Vagina (tissue), 2 donors: ENCODE results near the gene ADAMTS17. TPM values are rescaled to one million over a fixed set of nuclear protein-coding genes. Genes with fewer than 3 reads are reported as not detected.

ENCODE experiments used
- DNase-seq, 2 donors: peaks; one replicate each; pipeline ENCODE4 v3.0.0-alpha.2; 2017; ENCODE audit errors: extremely low spot score in 2 of 2
- H3K27ac ChIP-seq: fragments of 200-600 bp; sonication (generic); one replicate; pipeline ENCODE4 v1.5.1; 2019
- H3K27me3 ChIP-seq: fragments of 200-600 bp; sonication (generic); one replicate; pipeline ENCODE4 v1.5.1; 2019
- H3K36me3 ChIP-seq, 2 donors: fragments of 200-600 bp; sonication (generic); one replicate each; pipeline ENCODE4 v1.5.1; 2017 to 2019
- H3K4me1 ChIP-seq: fragments of 200-600 bp; sonication (generic); one replicate; pipeline ENCODE4 v1.5.1; 2019
- H3K4me3 ChIP-seq, 2 donors: fragments of 200-600 bp; sonication (generic); 1 replicate in 1 of 2; 2 replicates in 1 of 2; pipeline ENCODE4 v1.5.1; 2016 to 2019
- H3K9me3 ChIP-seq: fragments of 200-600 bp; sonication (generic); one replicate; pipeline ENCODE4 v1.5.1; 2019
- POLR2A ChIP-seq, 2 donors: fragments of 450-650 bp; IDR thresholded peaks; one replicate each; pipeline ENCODE4 v1.6.1; 2017; ENCODE audit warnings: antibody characterized with exemption in 2 of 2, mild to moderate bottlenecking in 2 of 2, moderate library complexity in 2 of 2
- POLR2AphosphoS5 ChIP-seq, 2 donors: sonication (generic); formaldehyde crosslinking; IDR thresholded peaks; one replicate each; pipeline ENCODE4 v1.9.0; 2017; ENCODE audit warnings: antibody characterized with exemption in 2 of 2, mild to moderate bottlenecking in 2 of 2, low read depth in 1 of 2; ENCODE audit not compliant: insufficient read depth in 1 of 2
- intact Hi-C: fragments of 100-400 bp; cut with DNase I; formaldehyde crosslinking; loops from one replicate; pipeline ENCODE4 v1.15.1; 2023
- total RNA-seq: library from RNA; depleted of rRNA; stranded (reverse); fragments of >200 nt; gene quantifications from one replicate; pipeline ENCODE4 v1.2.3, GENCODE V29; 2016
- TF ChIP-seq, protein P1 (sequence below), 3 experiments: fragments of 450-650 bp in 2 of 3; fragments of 200-600 bp in 1 of 3; sonication (generic) in 1 of 3; IDR thresholded peaks; one replicate each; pipeline ENCODE4 v1.5.1; 2017 to 2019; ENCODE audit warnings: antibody characterized with exemption in 3 of 3, mild to moderate bottlenecking in 2 of 3, moderate library complexity in 2 of 3

ADAMTS17 gene, protein sequence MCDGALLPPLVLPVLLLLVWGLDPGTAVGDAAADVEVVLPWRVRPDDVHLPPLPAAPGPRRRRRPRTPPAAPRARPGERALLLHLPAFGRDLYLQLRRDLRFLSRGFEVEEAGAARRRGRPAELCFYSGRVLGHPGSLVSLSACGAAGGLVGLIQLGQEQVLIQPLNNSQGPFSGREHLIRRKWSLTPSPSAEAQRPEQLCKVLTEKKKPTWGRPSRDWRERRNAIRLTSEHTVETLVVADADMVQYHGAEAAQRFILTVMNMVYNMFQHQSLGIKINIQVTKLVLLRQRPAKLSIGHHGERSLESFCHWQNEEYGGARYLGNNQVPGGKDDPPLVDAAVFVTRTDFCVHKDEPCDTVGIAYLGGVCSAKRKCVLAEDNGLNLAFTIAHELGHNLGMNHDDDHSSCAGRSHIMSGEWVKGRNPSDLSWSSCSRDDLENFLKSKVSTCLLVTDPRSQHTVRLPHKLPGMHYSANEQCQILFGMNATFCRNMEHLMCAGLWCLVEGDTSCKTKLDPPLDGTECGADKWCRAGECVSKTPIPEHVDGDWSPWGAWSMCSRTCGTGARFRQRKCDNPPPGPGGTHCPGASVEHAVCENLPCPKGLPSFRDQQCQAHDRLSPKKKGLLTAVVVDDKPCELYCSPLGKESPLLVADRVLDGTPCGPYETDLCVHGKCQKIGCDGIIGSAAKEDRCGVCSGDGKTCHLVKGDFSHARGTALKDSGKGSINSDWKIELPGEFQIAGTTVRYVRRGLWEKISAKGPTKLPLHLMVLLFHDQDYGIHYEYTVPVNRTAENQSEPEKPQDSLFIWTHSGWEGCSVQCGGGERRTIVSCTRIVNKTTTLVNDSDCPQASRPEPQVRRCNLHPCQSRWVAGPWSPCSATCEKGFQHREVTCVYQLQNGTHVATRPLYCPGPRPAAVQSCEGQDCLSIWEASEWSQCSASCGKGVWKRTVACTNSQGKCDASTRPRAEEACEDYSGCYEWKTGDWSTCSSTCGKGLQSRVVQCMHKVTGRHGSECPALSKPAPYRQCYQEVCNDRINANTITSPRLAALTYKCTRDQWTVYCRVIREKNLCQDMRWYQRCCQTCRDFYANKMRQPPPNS
- total RNA-seq: 16.0 TPM

DNA sequence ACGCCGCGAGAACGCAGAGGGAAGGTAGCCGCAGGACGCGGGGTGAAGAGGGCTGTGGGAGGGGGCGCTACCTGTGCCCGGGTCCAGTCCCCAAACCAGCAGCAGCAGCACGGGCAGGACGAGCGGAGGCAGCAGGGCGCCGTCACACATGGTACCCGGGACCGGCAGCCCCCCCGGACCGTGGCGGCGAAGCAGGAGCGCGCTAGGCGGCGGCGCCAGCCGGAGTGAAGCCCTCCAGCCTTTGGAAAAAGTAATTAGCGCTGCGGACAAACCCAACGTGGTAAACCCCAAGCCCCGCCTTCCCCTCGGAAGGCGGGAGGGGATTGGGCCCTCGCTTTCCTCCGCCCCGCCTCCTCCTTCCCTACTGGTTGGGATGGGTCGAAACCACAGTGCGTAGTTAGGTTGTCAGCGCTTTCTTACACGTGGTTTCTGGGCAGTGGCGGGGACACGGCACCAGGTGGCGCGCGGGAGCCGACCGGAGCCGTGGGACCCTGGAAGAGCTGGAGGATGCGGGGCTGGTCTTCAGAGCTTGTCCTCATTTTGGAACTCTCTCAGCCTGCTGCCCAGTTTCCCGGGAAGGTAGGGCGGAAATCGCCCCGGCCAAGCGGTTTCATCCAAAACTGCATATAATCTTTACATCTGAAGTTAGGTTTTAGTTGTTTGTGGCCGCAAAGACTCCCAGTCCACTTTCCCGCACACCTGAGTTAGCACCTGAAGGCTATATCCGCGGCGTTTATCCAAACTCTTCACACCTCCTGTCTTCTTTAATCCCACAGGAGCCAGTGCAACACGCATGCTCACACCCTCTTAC lies at the start of gene ADAMTS17:
Gene ADAMTS17, minus strand, starts transcription at position 226 of the 811 bp plus-strand sequence. Its CDS starts 76 bp downstream, at position 150.
- DNase-seq: peak; percentile 97 to 98
- peak within 1 kb of the TSS; percentile 60 to 88 for H3K4me3 ChIP-seq
- no peaks in the 10 kb centered on the region for H3K36me3 ChIP-seq
- H3K4me1 ChIP-seq: peaks cover 10% of the 10 kb centered on the region
- intact Hi-C loops: no loop called here
- H3K27ac ChIP-seq: peak within 1 kb of the TSS; percentile 36
- TF ChIP-seq, protein P1, sequence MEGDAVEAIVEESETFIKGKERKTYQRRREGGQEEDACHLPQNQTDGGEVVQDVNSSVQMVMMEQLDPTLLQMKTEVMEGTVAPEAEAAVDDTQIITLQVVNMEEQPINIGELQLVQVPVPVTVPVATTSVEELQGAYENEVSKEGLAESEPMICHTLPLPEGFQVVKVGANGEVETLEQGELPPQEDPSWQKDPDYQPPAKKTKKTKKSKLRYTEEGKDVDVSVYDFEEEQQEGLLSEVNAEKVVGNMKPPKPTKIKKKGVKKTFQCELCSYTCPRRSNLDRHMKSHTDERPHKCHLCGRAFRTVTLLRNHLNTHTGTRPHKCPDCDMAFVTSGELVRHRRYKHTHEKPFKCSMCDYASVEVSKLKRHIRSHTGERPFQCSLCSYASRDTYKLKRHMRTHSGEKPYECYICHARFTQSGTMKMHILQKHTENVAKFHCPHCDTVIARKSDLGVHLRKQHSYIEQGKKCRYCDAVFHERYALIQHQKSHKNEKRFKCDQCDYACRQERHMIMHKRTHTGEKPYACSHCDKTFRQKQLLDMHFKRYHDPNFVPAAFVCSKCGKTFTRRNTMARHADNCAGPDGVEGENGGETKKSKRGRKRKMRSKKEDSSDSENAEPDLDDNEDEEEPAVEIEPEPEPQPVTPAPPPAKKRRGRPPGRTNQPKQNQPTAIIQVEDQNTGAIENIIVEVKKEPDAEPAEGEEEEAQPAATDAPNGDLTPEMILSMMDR (IDR thresholded peaks at IDR 0.05): peak; percentile 91 to 98 (median 94)
- TF ChIP-seq POLR2A (IDR thresholded peaks at IDR 0.05) (peak; percentile 62 to 84), POLR2AphosphoS5 (IDR thresholded peaks at IDR 0.05; ENCODE audit: insufficient read depth in 1 of 2, low read depth in 1 of 2) (peak; percentile 90 to 91)
- H3K9me3 ChIP-seq: no peaks in the 10 kb centered on the region
- no peaks in the 10 kb centered on the region for H3K27me3 ChIP-seq

DNA sequence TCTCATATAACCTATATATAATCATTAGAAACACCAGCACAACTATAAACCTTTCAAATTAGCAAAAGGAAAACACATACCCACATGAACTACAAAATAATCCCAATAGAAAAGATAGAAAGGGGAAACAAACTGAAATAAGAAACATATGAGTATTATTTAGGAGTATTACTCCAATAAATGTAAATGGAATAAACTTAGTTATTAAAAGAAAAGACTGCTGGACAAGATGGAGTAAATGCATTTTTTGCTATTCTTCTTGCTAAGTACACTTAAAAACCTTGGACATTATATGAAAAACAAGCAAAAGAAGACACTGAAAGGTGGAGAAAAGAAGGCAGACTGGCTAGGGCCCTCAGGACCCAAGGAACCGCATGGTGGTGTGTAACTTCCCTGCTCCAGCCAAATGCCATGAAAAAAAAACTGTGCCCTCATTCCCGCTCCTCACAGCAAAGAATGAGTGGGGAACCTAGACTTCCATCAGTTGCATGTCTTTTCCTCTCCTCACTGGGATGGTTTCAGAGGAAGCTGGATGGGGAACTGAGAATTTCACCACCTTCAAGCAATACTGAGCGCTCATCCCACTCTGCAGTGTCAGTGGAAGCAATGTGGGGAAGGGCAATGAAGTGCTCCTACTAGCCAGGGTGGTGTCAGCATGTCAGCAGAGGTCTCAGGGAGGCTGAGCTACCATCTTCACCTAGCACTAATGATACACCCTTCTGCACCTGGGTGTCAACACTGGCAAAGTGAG lies 43.7 kb upstream of the ADAMTS17 start:
- no peak for DNase-seq
- H3K27ac ChIP-seq: no peak overlapping the region
- no peak overlapping the region for H3K4me3 ChIP-seq
- no peak for TF ChIP-seq POLR2AphosphoS5 (IDR thresholded peaks at IDR 0.05; ENCODE audit: insufficient read depth in 1 of 2, low read depth in 1 of 2)
- TF ChIP-seq, protein P1 (IDR thresholded peaks at IDR 0.05): no peak
- no peak for TF ChIP-seq POLR2A (IDR thresholded peaks at IDR 0.05)
- H3K27me3 ChIP-seq: no peaks in the 10 kb centered on the region
- H3K4me1 ChIP-seq: no peaks in the 10 kb centered on the region
- intact Hi-C loops: no loop called here
- peaks cover 25% of the 10 kb centered on the region for H3K9me3 ChIP-seq
- no peaks in the 10 kb centered on the region for H3K36me3 ChIP-seq

DNA sequence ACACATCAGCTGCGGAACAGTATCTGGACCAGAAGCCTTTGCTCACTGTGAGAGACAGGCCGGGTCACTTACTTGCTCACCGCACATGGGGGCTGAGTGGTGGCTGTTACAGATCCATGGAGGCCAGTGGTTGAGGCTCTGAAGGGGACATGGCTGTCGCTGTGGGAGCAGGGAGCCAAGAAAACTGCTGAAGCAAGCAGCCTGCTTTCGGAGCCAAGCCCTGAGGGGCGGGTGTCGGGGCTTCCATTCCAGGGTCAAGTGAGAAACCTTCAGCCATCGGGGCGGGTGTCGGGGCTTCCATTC lies 42.3 kb upstream of the ADAMTS17 start:
- intact Hi-C loops: no loop called here
- no peak for DNase-seq
- TF ChIP-seq POLR2A (IDR thresholded peaks at IDR 0.05) (no peak), POLR2AphosphoS5 (IDR thresholded peaks at IDR 0.05; ENCODE audit: insufficient read depth in 1 of 2, low read depth in 1 of 2) (no peak)
- TF ChIP-seq, protein P1 (IDR thresholded peaks at IDR 0.05): no peak
- Histone ChIP-seq H3K27ac (no peak overlapping the region), H3K9me3 (peaks cover 25% of the 10 kb centered on the region), H3K4me3 (no peak overlapping the region), H3K27me3 (no peaks in the 10 kb centered on the region), H3K4me1 (no peaks in the 10 kb centered on the region), H3K36me3 (no peaks in the 10 kb centered on the region)

DNA sequence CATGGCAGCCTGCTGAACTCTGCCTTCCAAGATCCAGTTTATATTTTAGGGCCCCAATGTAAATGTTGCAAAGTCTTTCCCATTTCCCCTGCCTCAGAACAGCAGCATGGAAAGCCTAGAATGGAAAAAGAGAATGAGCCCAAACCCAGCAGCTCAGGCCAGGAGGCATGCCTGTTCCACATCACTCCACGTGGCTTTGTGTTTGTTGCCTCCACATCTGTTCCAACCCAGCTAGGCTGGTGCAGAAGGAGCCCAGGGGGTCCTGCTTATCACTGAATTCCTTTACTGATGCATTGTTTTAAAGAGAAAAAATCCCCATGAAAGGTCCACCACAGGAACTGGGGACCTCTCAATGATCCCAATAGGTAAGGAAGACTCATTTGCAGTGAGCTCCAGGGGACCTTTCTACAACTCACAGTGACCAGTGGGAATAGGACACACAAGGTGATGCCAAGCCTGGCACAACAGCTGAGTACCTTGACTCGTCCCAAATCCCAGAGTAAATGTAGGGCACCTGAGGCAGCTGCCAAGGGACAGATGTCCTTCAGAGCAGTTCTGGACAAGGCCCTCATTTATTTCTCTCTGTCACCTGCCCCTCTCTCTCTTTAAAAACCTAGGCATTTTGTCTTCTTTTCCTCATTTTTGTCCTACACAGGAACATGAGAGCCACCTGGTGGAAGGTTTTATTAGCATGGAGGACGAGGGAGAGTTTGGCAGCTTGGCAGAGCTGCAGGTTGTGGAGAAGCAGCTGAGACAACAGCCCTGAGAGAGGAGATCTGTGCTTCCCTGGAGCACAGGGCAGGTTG lies 41.7 kb upstream of the ADAMTS17 start:
- no peak for DNase-seq
- Histone ChIP-seq H3K27ac (no peak overlapping the region), H3K36me3 (no peaks in the 10 kb centered on the region), H3K9me3 (peaks cover 25% of the 10 kb centered on the region), H3K4me1 (no peaks in the 10 kb centered on the region), H3K4me3 (no peak overlapping the region), H3K27me3 (no peaks in the 10 kb centered on the region)
- intact Hi-C loops: no loop called here
- TF ChIP-seq POLR2A (IDR thresholded peaks at IDR 0.05): no peak
- no peak for TF ChIP-seq POLR2AphosphoS5 (IDR thresholded peaks at IDR 0.05; ENCODE audit: insufficient read depth in 1 of 2, low read depth in 1 of 2)
- TF ChIP-seq, protein P1 (IDR thresholded peaks at IDR 0.05): no peak
